ENCODE measurements around the gene SPATS1.

DNA sequence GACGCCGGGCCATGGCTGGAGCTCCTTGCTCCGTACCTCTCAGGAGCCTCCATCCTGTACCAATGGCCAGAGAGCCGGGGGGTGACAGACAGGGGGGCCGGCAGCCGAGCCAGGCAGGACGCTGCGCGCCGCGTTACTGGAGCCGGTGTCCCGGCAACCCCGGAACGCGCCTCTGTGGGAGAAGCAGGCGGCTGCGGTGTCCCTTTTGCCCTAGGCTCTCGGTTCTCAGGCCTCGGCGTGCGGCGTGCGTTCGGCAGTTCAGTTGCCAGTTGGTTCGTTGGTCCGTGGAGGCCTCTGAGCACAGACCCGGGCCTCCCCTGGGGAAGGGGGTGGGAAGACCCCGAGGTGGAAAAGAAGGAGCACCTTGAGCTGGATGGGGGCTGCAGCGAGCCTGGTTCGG is at the start of gene SPATS1:
- TF ChIP-seq CTCF (conservative IDR thresholded peaks at IDR 0.05; ENCODE audit: low read length), result no peak
- TF ChIP-seq EZH2phosphoT487 (IDR thresholded peaks at IDR 0.05; ENCODE audit: borderline replicate concordance), result no peak

Data from Loucy (cell line).